ENCODE data around the gene R3HDM2.

DNA sequence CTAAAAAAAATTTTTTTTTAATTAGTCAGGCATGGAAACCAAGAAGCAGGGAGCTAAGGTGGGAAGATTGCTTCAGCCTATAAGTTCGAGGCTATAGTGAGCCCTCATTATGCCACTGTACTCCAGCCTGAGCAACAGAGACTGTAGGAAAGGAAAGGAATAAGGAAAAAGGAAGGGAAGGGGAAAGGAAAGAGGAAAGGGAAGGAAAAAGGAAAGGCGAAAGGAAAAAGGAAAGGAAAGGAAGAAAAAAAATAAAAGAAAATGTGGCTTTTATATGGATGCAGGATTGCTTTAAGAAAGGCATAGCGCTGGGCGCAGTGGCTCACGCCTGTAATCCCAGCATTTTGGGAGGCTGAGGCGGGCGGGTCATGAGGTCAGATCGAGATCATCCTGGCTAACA lies 70.4 kb downstream of the R3HDM2 start:
- TF ChIP-seq TRIM24 (CRISPR knock-in tag; IDR thresholded peaks at IDR 0.05) (no peak), EZH2 (conservative IDR thresholded peaks at IDR 0.05; ENCODE audit: low read depth, low read length) (no peak), RAD21 (CRISPR knock-in tag; IDR thresholded peaks at IDR 0.05) (no peak), ATF1 (CRISPR knock-in tag; IDR thresholded peaks at IDR 0.05) (no peak), ZNF567 (CRISPR knock-in tag; IDR thresholded peaks at IDR 0.05; ENCODE audit: borderline replicate concordance) (no peak), ZNF670 (CRISPR knock-in tag; IDR thresholded peaks at IDR 0.05; ENCODE audit: borderline replicate concordance) (no peak), ZNF468 (CRISPR knock-in tag; IDR thresholded peaks at IDR 0.05) (no peak), CTCF (CRISPR knock-in tag; IDR thresholded peaks at IDR 0.05) (no peak), SALL1 (CRISPR knock-in tag; IDR thresholded peaks at IDR 0.05) (no peak), ZNF607 (CRISPR knock-in tag; IDR thresholded peaks at IDR 0.05; ENCODE audit: borderline replicate concordance) (no peak), ONECUT2 (CRISPR knock-in tag; IDR thresholded peaks at IDR 0.05) (no peak), POLR2A (IDR thresholded peaks at IDR 0.05; ENCODE audit: insufficient read depth in 1 of 2, low read depth in 2 of 2, low read length in 2 of 2) (no peak), GTF3A (CRISPR knock-in tag; conservative IDR thresholded peaks at IDR 0.05) (no peak), ZNF232 (CRISPR knock-in tag; IDR thresholded peaks at IDR 0.05; ENCODE audit: borderline replicate concordance) (no peak)
